Suprapubic skin (tissue), 4 donors: ENCODE results near the gene CREB5.

Experiments
- CTCF ChIP-seq, 2 donors: fragments of 200-600 bp in 1 of 2; fragments of 450-650 bp in 1 of 2; sonication (generic) in 1 of 2; IDR thresholded peaks; one replicate each; pipeline ENCODE4 v1.5.1; 2016 to 2019; ENCODE audit warnings: antibody characterized with exemption in 2 of 2, mild to moderate bottlenecking in 1 of 2, moderate library complexity in 1 of 2
- EP300 ChIP-seq: sonication (generic); formaldehyde crosslinking; IDR thresholded peaks from one replicate; pipeline ENCODE4 v1.6.1; 2017; ENCODE audit warnings: antibody characterized with exemption
- POLR2A ChIP-seq, 2 donors: fragments of 450-650 bp; IDR thresholded peaks; one replicate each; pipeline ENCODE4 v1.6.1; 2017; ENCODE audit warnings: antibody characterized with exemption in 2 of 2, mild to moderate bottlenecking in 2 of 2, moderate library complexity in 2 of 2
- POLR2AphosphoS5 ChIP-seq, 3 donors: sonication (generic); formaldehyde crosslinking; IDR thresholded peaks; one replicate each; pipeline ENCODE4 v1.6.1; 2017; ENCODE audit warnings: antibody characterized with exemption in 3 of 3

- TF ChIP-seq EP300 (no peak), POLR2A (IDR thresholded peaks at IDR 0.05) (no peak), CTCF (IDR thresholded peaks at IDR 0.05) (no peak), POLR2AphosphoS5 (IDR thresholded peaks at IDR 0.05) (no peak)
Measured at GRCh38 chr7:28572321-28573058, 160.2 kb downstream of the CREB5 start.
